Testis (tissue), 2 donors: ENCODE results near the gene C13orf42.

ENCODE experiments used
- POLR2A ChIP-seq: fragments of 450-650 bp; IDR thresholded peaks from one replicate; pipeline ENCODE4 v1.6.1; 2017; ENCODE audit warnings: antibody characterized with exemption, mild to moderate bottlenecking, moderate library complexity
- TF ChIP-seq, protein P1 (sequence below), 3 experiments: fragments of 450-650 bp in 2 of 3; fragments of 200-600 bp in 1 of 3; sonication (generic) in 1 of 3; IDR thresholded peaks; one replicate each; pipeline ENCODE4 v1.5.1; 2016 to 2019; ENCODE audit warnings: antibody characterized with exemption in 3 of 3, mild to moderate bottlenecking in 2 of 3, moderate library complexity in 1 of 3

DNA sequence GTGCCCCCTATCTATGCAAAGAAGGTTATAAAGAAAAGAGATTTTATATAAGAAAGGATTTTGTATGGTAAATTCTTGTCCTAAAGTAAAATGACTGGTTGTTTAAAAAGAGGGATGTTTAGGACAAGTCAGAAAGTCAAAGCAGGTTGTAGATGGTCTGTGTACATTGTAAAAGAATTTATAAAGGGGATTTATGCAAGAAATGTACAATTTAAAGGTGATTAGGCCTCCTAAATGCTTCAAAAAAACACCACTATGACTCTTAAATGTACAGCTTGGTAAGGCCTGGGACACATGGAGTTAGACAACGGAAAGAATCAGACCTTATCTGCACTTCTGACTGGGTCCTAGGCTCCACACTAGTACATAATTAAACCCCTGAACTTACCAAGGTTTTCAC, 19.3 kb upstream of the C13orf42 start:
- TF ChIP-seq, protein P1, sequence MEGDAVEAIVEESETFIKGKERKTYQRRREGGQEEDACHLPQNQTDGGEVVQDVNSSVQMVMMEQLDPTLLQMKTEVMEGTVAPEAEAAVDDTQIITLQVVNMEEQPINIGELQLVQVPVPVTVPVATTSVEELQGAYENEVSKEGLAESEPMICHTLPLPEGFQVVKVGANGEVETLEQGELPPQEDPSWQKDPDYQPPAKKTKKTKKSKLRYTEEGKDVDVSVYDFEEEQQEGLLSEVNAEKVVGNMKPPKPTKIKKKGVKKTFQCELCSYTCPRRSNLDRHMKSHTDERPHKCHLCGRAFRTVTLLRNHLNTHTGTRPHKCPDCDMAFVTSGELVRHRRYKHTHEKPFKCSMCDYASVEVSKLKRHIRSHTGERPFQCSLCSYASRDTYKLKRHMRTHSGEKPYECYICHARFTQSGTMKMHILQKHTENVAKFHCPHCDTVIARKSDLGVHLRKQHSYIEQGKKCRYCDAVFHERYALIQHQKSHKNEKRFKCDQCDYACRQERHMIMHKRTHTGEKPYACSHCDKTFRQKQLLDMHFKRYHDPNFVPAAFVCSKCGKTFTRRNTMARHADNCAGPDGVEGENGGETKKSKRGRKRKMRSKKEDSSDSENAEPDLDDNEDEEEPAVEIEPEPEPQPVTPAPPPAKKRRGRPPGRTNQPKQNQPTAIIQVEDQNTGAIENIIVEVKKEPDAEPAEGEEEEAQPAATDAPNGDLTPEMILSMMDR (IDR thresholded peaks at IDR 0.05), result no peak
- TF ChIP-seq POLR2A, result no peak
